Hepatocyte (in vitro differentiated cells): ENCODE results near the gene IL1R2. TPM values are rescaled to one million over a fixed set of nuclear protein-coding genes. Genes with fewer than 3 reads are reported as not detected.

Experiments
- DNase-seq: peaks from one replicate; pipeline ENCODE4 v3.0.0-alpha.2; 2016; ENCODE audit warnings: low spot score
- H2AFZ ChIP-seq: fragments of 200-600 bp; sonication (generic); 2 replicates; pipeline ENCODE4 v1.6.0; 2016; ENCODE audit warnings: antibody characterized with exemption, mild to moderate bottlenecking
- H3K27ac ChIP-seq: fragments of 200-600 bp; sonication (generic); 2 replicates; pipeline ENCODE4 v1.5.1; 2016; ENCODE audit warnings: mild to moderate bottlenecking
- H3K27me3 ChIP-seq: fragments of 200-600 bp; sonication (generic); 2 replicates; pipeline ENCODE4 v1.6.1; 2016
- H3K36me3 ChIP-seq: fragments of 200-600 bp; sonication (generic); replicated peaks from 2 replicates; pipeline ENCODE4 v1.5.1; 2016; ENCODE audit warnings: low read depth; ENCODE audit not compliant: insufficient read depth
- H3K4me1 ChIP-seq: fragments of 200-600 bp; sonication (generic); 2 replicates; pipeline ENCODE4 v1.5.1; 2016; ENCODE audit warnings: mild to moderate bottlenecking, moderate library complexity; ENCODE audit not compliant: insufficient read depth
- H3K4me2 ChIP-seq: fragments of 200-600 bp; sonication (generic); 2 replicates; pipeline ENCODE4 v1.6.0; 2016
- H3K4me3 ChIP-seq: fragments of 200-600 bp; sonication (generic); 2 replicates; pipeline ENCODE4 v1.5.1; 2016; ENCODE audit warnings: mild to moderate bottlenecking
- H3K79me2 ChIP-seq: fragments of 200-600 bp; sonication (generic); 2 replicates; pipeline ENCODE4 v1.6.0; 2017; ENCODE audit warnings: mild to moderate bottlenecking
- H3K9me2 ChIP-seq: fragments of 200-600 bp; sonication (generic); replicated peaks from 2 replicates; pipeline ENCODE4 v1.6.0; 2017; ENCODE audit warnings: mild to moderate bottlenecking; ENCODE audit not compliant: insufficient read depth
- H3K9me3 ChIP-seq: fragments of 200-600 bp; sonication (generic); 2 replicates; pipeline ENCODE4 v1.5.1; 2016; ENCODE audit warnings: low read depth, mild to moderate bottlenecking
- H4K20me1 ChIP-seq: fragments of 200-600 bp; sonication (generic); 2 replicates; pipeline ENCODE4 v1.6.0; 2016; ENCODE audit warnings: mild to moderate bottlenecking; ENCODE audit not compliant: insufficient read depth, poor library complexity, severe bottlenecking
- EZH2 ChIP-seq: fragments of 200-600 bp; sonication (generic); IDR thresholded peaks from 2 replicates; pipeline ENCODE4 v1.6.1; 2016; ENCODE audit warnings: antibody characterized with exemption, mild to moderate bottlenecking, borderline replicate concordance
- EZH2phosphoT487 ChIP-seq: fragments of 200-600 bp; sonication (generic); IDR thresholded peaks from one replicate; pipeline ENCODE4 v1.6.1; 2018; ENCODE audit warnings: antibody characterized with exemption, mild to moderate bottlenecking, low read depth, moderate library complexity; ENCODE audit not compliant: unreplicated experiment, severe bottlenecking
- WGBS: methylation state at CpG from one replicate; pipeline ENCODE4 v1.1.6; 2016; ENCODE audit warnings: low lambda C conversion rate; ENCODE audit errors: missing lambda C conversion rate; 5-methylcytosine and 5-hydroxymethylcytosine counted together
- polyA plus RNA-seq: library from polyadenylated mRNA; unstranded; fragments of >200 nt; fragmentation: Nextera tagmentation; extraction: Ambion mirVana; gene quantifications from 2 replicates; pipeline ENCODE4 v1.2.1, GENCODE V29; 2016
- total RNA-seq: library from RNA; depleted of rRNA; stranded (reverse); fragments of >200 nt; gene quantifications from 2 replicates; pipeline ENCODE4 v1.2.3, GENCODE V29; 2014
- TF ChIP-seq, protein P1 (sequence below): fragments of 200-600 bp; sonication (generic); IDR thresholded peaks from 2 replicates; pipeline ENCODE4 v1.5.1; 2016; ENCODE audit warnings: antibody characterized with exemption, mild to moderate bottlenecking; ENCODE audit not compliant: poor library complexity

IL1R2 gene
- total and polyA plus RNA-seq, 2 experiments from 2014 or later, result 1.3 to 5.8 TPM

DNA sequence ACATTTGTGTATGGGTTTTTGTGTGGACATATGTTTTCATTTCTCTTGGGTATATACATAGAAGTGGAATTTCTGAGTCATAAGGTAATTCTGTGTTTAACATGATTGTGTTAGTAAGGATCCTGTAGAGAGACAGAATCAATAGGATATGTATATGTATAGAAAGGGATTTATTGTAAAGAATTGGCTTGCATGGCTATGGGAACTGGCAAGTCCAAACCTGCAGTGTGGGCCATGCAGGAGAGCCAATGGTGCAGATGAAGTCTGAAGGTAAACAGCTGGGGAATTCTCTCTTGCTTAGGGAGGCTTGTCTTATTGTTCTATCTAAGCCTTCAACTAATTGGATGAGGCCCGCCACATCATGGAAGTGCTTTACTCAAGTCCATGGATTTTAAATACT is 39.2 kb upstream of the IL1R2 start:
- H3K4me1 ChIP-seq, result no peaks in the 10 kb centered on the region
- H4K20me1 ChIP-seq, result no peaks in the 10 kb centered on the region
- no peak overlapping the region for H2AFZ ChIP-seq
- H3K36me3 ChIP-seq, result no peaks in the 10 kb centered on the region
- no peak for DNase-seq
- no peaks in the 10 kb centered on the region for H3K79me2 ChIP-seq
- 100% methylated on average over 1 of the region's 1 CpG for WGBS
- H3K4me3 ChIP-seq, result no peak overlapping the region
- H3K9me2 ChIP-seq, result no peaks in the 10 kb centered on the region
- no peak overlapping the region for H3K4me2 ChIP-seq
- TF ChIP-seq, protein P1, sequence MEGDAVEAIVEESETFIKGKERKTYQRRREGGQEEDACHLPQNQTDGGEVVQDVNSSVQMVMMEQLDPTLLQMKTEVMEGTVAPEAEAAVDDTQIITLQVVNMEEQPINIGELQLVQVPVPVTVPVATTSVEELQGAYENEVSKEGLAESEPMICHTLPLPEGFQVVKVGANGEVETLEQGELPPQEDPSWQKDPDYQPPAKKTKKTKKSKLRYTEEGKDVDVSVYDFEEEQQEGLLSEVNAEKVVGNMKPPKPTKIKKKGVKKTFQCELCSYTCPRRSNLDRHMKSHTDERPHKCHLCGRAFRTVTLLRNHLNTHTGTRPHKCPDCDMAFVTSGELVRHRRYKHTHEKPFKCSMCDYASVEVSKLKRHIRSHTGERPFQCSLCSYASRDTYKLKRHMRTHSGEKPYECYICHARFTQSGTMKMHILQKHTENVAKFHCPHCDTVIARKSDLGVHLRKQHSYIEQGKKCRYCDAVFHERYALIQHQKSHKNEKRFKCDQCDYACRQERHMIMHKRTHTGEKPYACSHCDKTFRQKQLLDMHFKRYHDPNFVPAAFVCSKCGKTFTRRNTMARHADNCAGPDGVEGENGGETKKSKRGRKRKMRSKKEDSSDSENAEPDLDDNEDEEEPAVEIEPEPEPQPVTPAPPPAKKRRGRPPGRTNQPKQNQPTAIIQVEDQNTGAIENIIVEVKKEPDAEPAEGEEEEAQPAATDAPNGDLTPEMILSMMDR, result no peak
- TF ChIP-seq EZH2phosphoT487 (no peak), EZH2 (no peak)
- H3K27ac ChIP-seq, result no peak overlapping the region
- no peaks in the 10 kb centered on the region for H3K27me3 ChIP-seq
- H3K9me3 ChIP-seq, result no peaks in the 10 kb centered on the region

DNA sequence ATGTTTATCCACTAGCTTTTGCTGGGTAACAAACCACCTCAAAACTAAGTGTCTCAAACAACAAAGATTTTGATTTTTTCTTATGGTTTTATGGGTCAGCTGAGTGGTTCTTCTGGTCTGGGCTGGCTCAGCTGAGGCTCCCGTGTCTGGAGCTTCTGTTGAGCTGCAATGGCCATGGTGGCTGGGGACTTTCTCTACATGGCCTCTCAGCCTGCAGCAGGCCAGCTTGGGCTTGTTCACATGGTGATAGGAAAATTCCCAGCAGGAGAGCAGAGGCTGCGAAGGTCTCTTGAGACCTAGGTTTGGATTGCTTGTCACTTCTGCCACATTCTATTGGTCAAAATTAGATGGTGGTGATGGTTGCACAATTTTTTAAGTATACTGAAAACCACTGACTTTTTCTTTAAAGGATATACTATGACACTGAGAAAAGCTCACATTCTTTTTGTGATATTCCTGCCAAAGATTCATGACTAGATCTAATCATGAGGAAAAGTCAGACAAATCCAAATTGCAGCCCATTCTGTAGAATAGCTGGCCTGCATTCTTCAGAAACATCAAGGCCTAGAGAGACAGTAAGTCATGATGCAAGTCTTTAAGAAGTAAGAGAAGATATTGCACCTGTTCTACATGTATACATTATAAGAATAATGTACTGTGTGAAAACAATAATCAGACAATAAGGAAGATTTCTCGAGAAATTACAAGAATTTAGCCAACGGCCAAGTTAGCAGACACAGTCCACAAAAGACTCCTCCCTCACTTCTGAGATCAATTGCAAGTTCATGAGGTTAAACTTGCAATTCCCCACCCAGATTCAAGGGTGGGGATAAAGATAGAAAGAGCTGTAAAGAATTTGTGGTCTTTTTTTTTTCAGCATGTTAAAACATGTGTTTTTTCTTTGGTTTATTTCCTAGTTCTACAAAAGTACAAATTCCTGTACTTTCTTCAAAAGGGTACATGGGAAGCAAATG is 35.0 kb upstream of the IL1R2 start:
- Histone ChIP-seq H4K20me1 (no peaks in the 10 kb centered on the region), H3K9me3 (no peaks in the 10 kb centered on the region), H3K4me1 (peaks cover 7% of the 10 kb centered on the region), H3K36me3 (no peaks in the 10 kb centered on the region), H3K9me2 (no peaks in the 10 kb centered on the region), H3K27me3 (no peaks in the 10 kb centered on the region), H3K79me2 (no peaks in the 10 kb centered on the region), H2AFZ (no peak overlapping the region), H3K4me3 (no peak overlapping the region), H3K27ac (no peak overlapping the region), H3K4me2 (no peak overlapping the region)
- 51% methylated on average over 4 of the region's 4 CpGs for WGBS
- DNase-seq, result no peak
- no peak for TF ChIP-seq EZH2
- TF ChIP-seq, protein P1, result no peak
- no peak for TF ChIP-seq EZH2phosphoT487

DNA sequence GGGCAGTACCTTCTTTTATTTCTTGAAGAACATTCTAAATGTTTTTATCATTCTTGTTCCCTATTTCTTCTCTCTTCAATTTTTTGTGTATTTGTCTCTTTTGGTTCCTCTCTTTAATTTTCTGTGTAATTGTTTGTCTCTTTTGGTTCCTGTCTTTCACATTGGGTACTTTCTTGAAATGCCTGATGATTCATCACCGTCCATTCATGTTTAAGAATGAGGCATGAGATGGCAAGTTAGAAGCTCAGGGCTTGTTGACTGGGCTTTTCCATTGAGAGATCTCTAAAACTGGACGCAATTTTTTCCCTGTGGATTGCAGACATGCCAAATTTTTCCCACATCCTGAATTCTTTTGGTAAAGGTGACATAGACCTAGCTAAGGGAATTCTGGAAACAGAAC is 33.7 kb upstream of the IL1R2 start:
- peaks cover 21% of the 10 kb centered on the region for H3K4me1 ChIP-seq
- no peaks in the 10 kb centered on the region for H3K9me3 ChIP-seq
- H3K4me2 ChIP-seq, result no peak overlapping the region
- no peak overlapping the region for H3K27ac ChIP-seq
- no peaks in the 10 kb centered on the region for H4K20me1 ChIP-seq
- H3K79me2 ChIP-seq, result no peaks in the 10 kb centered on the region
- TF ChIP-seq, protein P1, result no peak
- TF ChIP-seq EZH2phosphoT487 (no peak), EZH2 (no peak)
- H3K36me3 ChIP-seq, result no peaks in the 10 kb centered on the region
- no peaks in the 10 kb centered on the region for H3K9me2 ChIP-seq
- H3K27me3 ChIP-seq, result no peaks in the 10 kb centered on the region
- no peak for DNase-seq
- no peak overlapping the region for H3K4me3 ChIP-seq
- no peak overlapping the region for H2AFZ ChIP-seq
- 0% methylated on average over 2 of the region's 2 CpGs for WGBS
